Kidney tubule cell (primary cell): Measurements from ENCODE around the gene CD86.

ENCODE experiments used
- DNase-seq: peaks from one replicate; pipeline ENCODE4 v3.0.0-alpha.2; 2018; ENCODE audit warnings: low spot score

CD86 gene

GRCh38 chr3:122092460-122093165, 37.5 kb downstream of the CD86 start:
- peak; percentile 51 for DNase-seq

GRCh38 chr3:122094125-122094524, 39.0 kb downstream of the CD86 start:
- DNase-seq, result no peak

GRCh38 chr3:122094693-122095092, 39.5 kb downstream of the CD86 start:
- no peak for DNase-seq

GRCh38 chr3:122097141-122097540, 42.0 kb downstream of the CD86 start:
- no peak for DNase-seq

- DNase-seq, result no peak
Measured at GRCh38 chr3:122098611-122099010, 43.4 kb downstream of the CD86 start.

GRCh38 chr3:122099255-122099654, 44.1 kb downstream of the CD86 start:
- DNase-seq, result peak; percentile 25

GRCh38 chr3:122100083-122100482, 44.9 kb downstream of the CD86 start:
- no peak for DNase-seq

- no peak for DNase-seq
Measured at GRCh38 chr3:122100591-122101463, 45.7 kb downstream of the CD86 start.

GRCh38 chr3:122101646-122102045, 46.5 kb downstream of the CD86 start:
- DNase-seq, result peak; percentile 80

GRCh38 chr3:122102191-122102935, 47.2 kb downstream of the CD86 start:
- no peak for DNase-seq

- DNase-seq, result no peak
Measured at GRCh38 chr3:122103821-122104514, 48.8 kb downstream of the CD86 start.

GRCh38 chr3:122104515-122105194, 49.5 kb downstream of the CD86 start:
- DNase-seq, result no peak

GRCh38 chr3:122105626-122106025, 50.5 kb downstream of the CD86 start:
- peak; percentile 69 for DNase-seq

- DNase-seq, result no peak
Measured at GRCh38 chr3:122107171-122107570, 52.0 kb downstream of the CD86 start.

GRCh38 chr3:122111974-122112373, 56.8 kb downstream of the CD86 start:
- no peak for DNase-seq

- DNase-seq, result no peak
Measured at GRCh38 chr3:122112754-122113153, 57.6 kb downstream of the CD86 start.

- DNase-seq, result peak; percentile 82
Measured at GRCh38 chr3:122123850-122124249, 68.7 kb downstream of the CD86 start.

GRCh38 chr3:122132949-122133540, 77.9 kb downstream of the CD86 start:
- peak; percentile 94 for DNase-seq

GRCh38 chr3:122146466-122146865, 91.3 kb downstream of the CD86 start:
- peak; percentile 81 for DNase-seq

GRCh38 chr3:122148941-122149627, 93.9 kb downstream of the CD86 start:
- no peak for DNase-seq
